ENCODE results near the gene STK10. TPM values are rescaled to one million over a fixed set of nuclear protein-coding genes. Genes with fewer than 3 reads are reported as not detected.
A peak's percentile ranks its signal among the peaks of the same experiment; 100 is the strongest.

STK10 gene
- total RNA-seq, 1 donor from 2014 or later = 72.5 TPM

DNA sequence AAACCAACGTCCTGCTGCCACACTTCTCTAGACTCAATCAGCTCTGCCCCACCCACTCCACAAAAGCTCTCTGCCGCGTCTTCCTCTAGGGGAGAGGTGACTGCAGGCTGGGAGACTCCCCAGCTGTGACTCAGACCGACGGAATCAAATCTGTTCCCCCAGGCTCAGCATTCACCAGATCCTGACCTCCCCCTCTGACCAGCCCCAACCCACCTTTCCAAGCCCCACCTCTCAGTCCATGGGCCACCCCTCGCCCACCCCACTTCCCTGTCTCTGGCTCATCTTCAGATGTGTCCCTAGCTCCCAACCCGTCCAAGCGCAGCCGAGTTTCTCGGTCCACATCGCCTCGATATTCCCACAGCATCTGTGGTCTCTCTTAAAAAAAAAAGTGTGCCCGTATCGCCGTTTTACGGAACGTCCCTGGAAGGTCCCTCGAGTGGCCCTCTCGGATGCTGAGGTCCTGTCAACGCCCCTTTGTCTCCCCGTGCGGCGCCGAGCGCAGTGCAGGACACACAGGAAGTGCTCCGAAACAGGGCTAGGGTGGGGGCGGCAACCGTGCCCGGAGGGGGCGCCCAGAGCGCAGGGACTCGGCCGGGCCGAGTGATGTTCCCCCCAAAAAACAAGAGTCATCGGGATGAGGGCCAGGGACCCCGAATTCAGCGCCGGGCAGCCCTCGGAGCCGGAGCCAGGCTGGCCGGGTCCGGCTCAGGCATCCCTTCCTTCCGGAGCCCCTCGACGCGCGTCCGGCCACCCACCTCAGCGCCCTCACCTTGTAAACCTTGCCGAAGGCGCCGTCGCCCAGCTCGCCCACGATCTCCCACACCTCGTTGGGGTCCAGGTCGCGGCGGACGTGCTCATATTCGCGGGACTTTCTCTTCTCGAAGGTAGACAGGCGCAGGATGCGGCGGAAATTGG is 649 bp downstream of the STK10 start:
- Histone ChIP-seq H3K27ac (peak overlapping the region; percentile 94), H3K4me1 (peaks cover 45% of the 10 kb centered on the region), H3K9me3 (no peaks in the 10 kb centered on the region), H3K4me3 (peak overlapping the region; percentile 99), H3K27me3 (ENCODE audit: low read depth) (no peaks in the 10 kb centered on the region), H3K36me3 (peaks cover 5% of the 10 kb centered on the region)
- TF ChIP-seq, protein P1, sequence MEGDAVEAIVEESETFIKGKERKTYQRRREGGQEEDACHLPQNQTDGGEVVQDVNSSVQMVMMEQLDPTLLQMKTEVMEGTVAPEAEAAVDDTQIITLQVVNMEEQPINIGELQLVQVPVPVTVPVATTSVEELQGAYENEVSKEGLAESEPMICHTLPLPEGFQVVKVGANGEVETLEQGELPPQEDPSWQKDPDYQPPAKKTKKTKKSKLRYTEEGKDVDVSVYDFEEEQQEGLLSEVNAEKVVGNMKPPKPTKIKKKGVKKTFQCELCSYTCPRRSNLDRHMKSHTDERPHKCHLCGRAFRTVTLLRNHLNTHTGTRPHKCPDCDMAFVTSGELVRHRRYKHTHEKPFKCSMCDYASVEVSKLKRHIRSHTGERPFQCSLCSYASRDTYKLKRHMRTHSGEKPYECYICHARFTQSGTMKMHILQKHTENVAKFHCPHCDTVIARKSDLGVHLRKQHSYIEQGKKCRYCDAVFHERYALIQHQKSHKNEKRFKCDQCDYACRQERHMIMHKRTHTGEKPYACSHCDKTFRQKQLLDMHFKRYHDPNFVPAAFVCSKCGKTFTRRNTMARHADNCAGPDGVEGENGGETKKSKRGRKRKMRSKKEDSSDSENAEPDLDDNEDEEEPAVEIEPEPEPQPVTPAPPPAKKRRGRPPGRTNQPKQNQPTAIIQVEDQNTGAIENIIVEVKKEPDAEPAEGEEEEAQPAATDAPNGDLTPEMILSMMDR (IDR thresholded peaks at IDR 0.05) = no peak
- intact Hi-C loops (cut with DNase I) = no loop called here
- ATAC-seq (peak; percentile 52 to 61), DNase-seq (peak; percentile 79)

DNA sequence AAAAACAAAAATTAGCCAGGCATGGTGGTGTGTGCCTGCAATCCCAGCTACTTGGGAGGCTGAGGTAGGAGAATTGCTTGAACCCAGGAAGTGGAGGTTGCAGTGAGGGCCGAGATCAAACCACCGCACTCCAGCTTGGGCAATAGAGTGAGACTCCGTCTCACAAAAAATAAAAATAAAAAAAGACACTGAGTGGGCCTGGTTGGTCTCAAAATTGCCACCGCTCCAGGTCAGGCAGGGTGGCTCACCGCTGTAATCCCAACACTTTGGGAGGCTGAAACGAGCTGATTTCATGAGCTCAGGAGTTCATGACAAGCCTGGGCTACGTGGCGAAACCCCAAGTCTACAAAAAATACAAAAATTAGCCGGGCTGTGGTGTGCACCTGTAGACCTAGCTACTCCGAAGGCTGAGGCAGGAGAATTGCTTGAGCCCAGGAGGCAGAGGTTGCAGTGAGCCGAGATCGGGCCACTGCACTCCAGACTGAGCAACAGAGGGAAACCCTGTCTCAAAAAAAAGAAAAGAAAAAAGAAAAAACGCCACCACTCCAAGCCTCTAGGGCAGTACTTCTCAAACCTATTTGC is 1.8 kb downstream of the STK10 start:
- intact Hi-C loops (cut with DNase I) = no loop called here
- H3K27ac ChIP-seq = peak overlapping the region; percentile 94
- no peaks in the 10 kb centered on the region for H3K9me3 ChIP-seq
- ATAC-seq (no peak), DNase-seq (no peak)
- H3K4me3 ChIP-seq = peak overlapping the region; percentile 99
- TF ChIP-seq, protein P1 (IDR thresholded peaks at IDR 0.05) = no peak
- H3K27me3 ChIP-seq (ENCODE audit: low read depth) = no peaks in the 10 kb centered on the region
- peaks cover 46% of the 10 kb centered on the region for H3K4me1 ChIP-seq
- peaks cover 5% of the 10 kb centered on the region for H3K36me3 ChIP-seq

DNA sequence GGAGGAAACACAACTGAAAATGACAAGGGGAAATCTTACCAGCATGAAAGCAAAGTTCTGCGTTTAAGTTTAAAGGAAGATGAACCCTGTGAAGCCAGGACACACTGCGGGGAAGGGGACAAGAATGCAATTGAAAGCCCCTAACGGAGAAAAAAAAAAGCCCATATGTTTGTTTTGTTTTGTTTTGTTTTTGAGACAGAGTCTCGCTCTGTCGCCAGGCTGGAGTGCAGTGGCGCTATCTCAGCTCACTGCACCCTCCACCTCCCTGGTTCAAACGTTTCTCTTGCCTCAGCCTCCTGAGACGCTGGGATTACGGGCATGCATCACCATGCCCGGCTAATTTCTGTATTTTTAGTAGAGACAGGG is 2.9 kb downstream of the STK10 start:
- Histone ChIP-seq H3K4me3 (peak overlapping the region; percentile 99), H3K9me3 (no peaks in the 10 kb centered on the region), H3K36me3 (peaks cover 5% of the 10 kb centered on the region), H3K4me1 (peaks cover 57% of the 10 kb centered on the region), H3K27ac (peak overlapping the region; percentile 94), H3K27me3 (ENCODE audit: low read depth) (no peaks in the 10 kb centered on the region)
- intact Hi-C loops (cut with DNase I) = no loop called here
- TF ChIP-seq, protein P1 (IDR thresholded peaks at IDR 0.05) = no peak
- ATAC-seq (no peak), DNase-seq (no peak)

DNA sequence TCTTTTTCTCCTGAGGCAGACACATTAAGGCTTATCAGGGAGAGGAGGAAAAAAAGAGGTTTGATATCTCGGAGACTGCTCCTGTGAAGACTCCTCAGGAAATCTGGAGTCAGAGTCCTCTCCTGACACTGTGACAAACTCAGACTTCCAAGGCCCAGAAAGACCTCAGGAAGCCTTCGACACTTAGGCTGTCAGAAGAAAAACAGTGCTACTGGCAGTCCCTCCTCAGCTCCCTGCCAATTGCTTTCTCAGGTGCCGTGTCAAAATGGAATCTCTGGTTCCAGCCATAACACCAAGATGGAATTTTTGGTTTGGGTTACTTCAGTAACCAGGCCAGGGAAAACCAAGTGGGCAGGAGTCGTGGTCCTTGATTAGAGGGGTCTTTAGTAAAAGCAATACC is 4.1 kb downstream of the STK10 start:
- intact Hi-C loops (cut with DNase I) = no loop called here
- Histone ChIP-seq H3K9me3 (no peaks in the 10 kb centered on the region), H3K27me3 (ENCODE audit: low read depth) (no peaks in the 10 kb centered on the region), H3K27ac (peak overlapping the region; percentile 94), H3K4me3 (no peak overlapping the region), H3K36me3 (peaks cover 5% of the 10 kb centered on the region), H3K4me1 (peaks cover 68% of the 10 kb centered on the region)
- ATAC-seq (no peak), DNase-seq (no peak)
- TF ChIP-seq, protein P1 (IDR thresholded peaks at IDR 0.05) = no peak

DNA sequence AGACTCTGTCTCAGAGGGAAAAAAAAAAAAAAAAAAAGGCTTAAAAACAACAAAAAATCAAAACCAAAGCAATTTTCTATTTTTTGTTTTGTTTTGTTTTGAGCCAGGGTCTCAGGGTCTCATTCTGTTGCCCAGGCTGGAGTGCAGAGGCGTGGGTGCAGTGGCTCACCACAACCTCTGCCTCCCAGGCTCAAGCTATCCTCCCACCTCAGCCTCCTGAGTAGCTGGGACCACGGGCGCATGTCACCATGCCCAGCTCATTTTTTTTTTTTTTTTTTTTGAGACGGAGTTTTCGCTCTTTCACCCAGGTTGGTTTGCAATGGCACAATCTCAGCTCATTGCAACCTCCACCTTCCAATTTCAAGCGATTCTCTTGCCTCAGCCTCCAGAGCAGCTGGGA is 5.7 kb downstream of the STK10 start:
- peaks cover 80% of the 10 kb centered on the region for H3K4me1 ChIP-seq

More for the DNA sequence above, 5.7 kb downstream of the STK10 start:
- TF ChIP-seq, protein P1 (IDR thresholded peaks at IDR 0.05) = no peak
- H3K36me3 ChIP-seq = peaks cover 5% of the 10 kb centered on the region
- ATAC-seq (no peak), DNase-seq (no peak)
- no peak overlapping the region for H3K27ac ChIP-seq
- H3K9me3 ChIP-seq = no peaks in the 10 kb centered on the region
- no peaks in the 10 kb centered on the region for H3K27me3 ChIP-seq (ENCODE audit: low read depth)
- intact Hi-C loops (cut with DNase I) = no loop called here
- H3K4me3 ChIP-seq = no peak overlapping the region

Measured in lower lobe of right lung (tissue), 2 donors.